GM18526 (cell line): Measurements from ENCODE around the gene PPIG.

Source experiments
- POLR2A ChIP-seq: IDR thresholded peaks from 3 replicates; pipeline ENCODE4 v1.6.1; 2011; ENCODE audit not compliant: insufficient read length; ENCODE audit errors: extremely low read depth

The PPIG gene

GRCh38 chr2:169659320-169659719, 75.2 kb downstream of the PPIG start:
- TF ChIP-seq POLR2A = no peak

- no peak for TF ChIP-seq POLR2A
These were observed 77.1 kb downstream of the PPIG start for GRCh38 chr2:169661265-169661664.

- no peak for TF ChIP-seq POLR2A
These were observed 78.6 kb downstream of the PPIG start for GRCh38 chr2:169662744-169663143.

- no peak for TF ChIP-seq POLR2A
These were observed 79.1 kb downstream of the PPIG start for GRCh38 chr2:169663247-169663646.

GRCh38 chr2:169664600-169664977, 80.4 kb downstream of the PPIG start:
- no peak for TF ChIP-seq POLR2A

- no peak for TF ChIP-seq POLR2A
These were observed 81.1 kb downstream of the PPIG start for GRCh38 chr2:169664978-169665930.

GRCh38 chr2:169667583-169667982, 83.4 kb downstream of the PPIG start:
- no peak for TF ChIP-seq POLR2A

- TF ChIP-seq POLR2A = no peak
These were observed 86.1 kb downstream of the PPIG start for GRCh38 chr2:169670215-169670651.

- no peak for TF ChIP-seq POLR2A
These were observed 86.8 kb downstream of the PPIG start for GRCh38 chr2:169670937-169671336.

- no peak for TF ChIP-seq POLR2A
These were observed 88.3 kb downstream of the PPIG start for GRCh38 chr2:169672406-169672805.

GRCh38 chr2:169673106-169673505, 89.0 kb downstream of the PPIG start:
- no peak for TF ChIP-seq POLR2A

GRCh38 chr2:169673921-169674320, 89.8 kb downstream of the PPIG start:
- TF ChIP-seq POLR2A = no peak

- TF ChIP-seq POLR2A = no peak
These were observed 92.2 kb downstream of the PPIG start for GRCh38 chr2:169676357-169676756.

- no peak for TF ChIP-seq POLR2A
These were observed 92.7 kb downstream of the PPIG start for GRCh38 chr2:169676850-169677249.

GRCh38 chr2:169683054-169683424, 98.9 kb downstream of the PPIG start:
- no peak for TF ChIP-seq POLR2A

- no peak for TF ChIP-seq POLR2A
These were observed 99.4 kb downstream of the PPIG start for GRCh38 chr2:169683425-169684134.
